Spinal cord (tissue), 10 donors: ENCODE results near the gene CCDC43. TPM values are rescaled to one million over a fixed set of nuclear protein-coding genes. Genes with fewer than 3 reads are reported as not detected.
A peak's percentile ranks its signal among the peaks of the same experiment; 100 is the strongest.

Experiments
- DNase-seq, 6 donors: peaks; one replicate each; pipeline versions ENCODE4 v3.0.0 to v3.0.0-alpha.2; 2013 to 2015; ENCODE audit warnings: low spot score in 6 of 6, low read depth in 4 of 6
- H3K27ac ChIP-seq: one replicate; pipeline ENCODE4 v1.5.1; 2013; ENCODE audit warnings: low read depth, low read length, control low read depth
- H3K27me3 ChIP-seq: one replicate; pipeline ENCODE4 v1.6.1; 2013; ENCODE audit warnings: low read length; ENCODE audit not compliant: control insufficient read depth, insufficient read depth
- H3K36me3 ChIP-seq: one replicate; pipeline ENCODE4 v1.6.1; 2013; ENCODE audit warnings: low read length; ENCODE audit not compliant: control insufficient read depth, insufficient read depth
- H3K4me1 ChIP-seq: one replicate; pipeline ENCODE4 v1.6.1; 2013; ENCODE audit warnings: low read length; ENCODE audit not compliant: control insufficient read depth, insufficient read depth
- H3K4me3 ChIP-seq: one replicate; pipeline ENCODE4 v1.5.1; 2013; ENCODE audit warnings: low read depth, low read length, control low read depth
- H3K9me3 ChIP-seq: one replicate; pipeline ENCODE4 v1.6.1; 2013; ENCODE audit warnings: low read length; ENCODE audit not compliant: control insufficient read depth, insufficient read depth
- WGBS: methylation state at CpG from one replicate; pipeline ENCODE4 v1.1.5; 2013; ENCODE audit warnings: missing lambda C conversion rate; ENCODE audit not compliant: insufficient coverage; 5-methylcytosine and 5-hydroxymethylcytosine counted together
- polyA plus RNA-seq, 2 donors: library from polyadenylated mRNA; unstranded; fragments of 120-200 nt; gene quantifications; one replicate each; pipeline ENCODE4 v1.2.1, GENCODE V29; 2013; ENCODE audit not compliant: insufficient read length in 2 of 2
- total RNA-seq, 2 donors: library from RNA; depleted of rRNA in 1 of 2; stranded (reverse); fragments of 120-200 nt in 1 of 2; fragments of >200 nt in 1 of 2; gene quantifications; one replicate each; pipeline versions ENCODE4 v1.2.3 to v1.2.4, GENCODE V29; 2013 to 2014
- donor health status: healthy.

CCDC43 gene
- total and polyA plus RNA-seq, 4 donors = 27.0 to 38.1 (median 34.2) TPM

DNA sequence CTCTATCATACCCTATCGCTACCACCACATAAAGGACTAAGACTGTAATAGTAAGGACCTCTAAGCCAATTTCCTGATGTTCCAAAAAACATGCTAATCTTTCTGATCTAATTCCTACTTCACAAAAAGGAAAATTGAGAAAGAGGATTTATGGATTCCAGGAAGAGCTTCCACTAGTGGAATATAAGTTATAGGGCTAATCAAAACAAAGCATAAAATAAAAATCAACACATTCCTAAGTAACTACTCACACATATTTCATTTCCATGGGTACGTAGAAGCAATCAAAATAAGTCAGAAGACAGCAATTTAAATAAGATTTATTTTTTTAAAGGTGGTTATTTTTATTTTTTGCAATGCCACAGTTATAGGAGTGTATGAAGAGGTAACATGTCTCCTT, 12.4 kb downstream of the CCDC43 start:
- no peak for DNase-seq
- Histone ChIP-seq H3K4me1 (no peaks in the 10 kb centered on the region), H3K27ac (no peak overlapping the region), H3K27me3 (no peaks in the 10 kb centered on the region), H3K4me3 (no peak overlapping the region), H3K36me3 (peaks cover 4% of the 10 kb centered on the region), H3K9me3 (no peaks in the 10 kb centered on the region)
- WGBS = no CpG with 5 or more reads among the region's 2 CpGs

DNA sequence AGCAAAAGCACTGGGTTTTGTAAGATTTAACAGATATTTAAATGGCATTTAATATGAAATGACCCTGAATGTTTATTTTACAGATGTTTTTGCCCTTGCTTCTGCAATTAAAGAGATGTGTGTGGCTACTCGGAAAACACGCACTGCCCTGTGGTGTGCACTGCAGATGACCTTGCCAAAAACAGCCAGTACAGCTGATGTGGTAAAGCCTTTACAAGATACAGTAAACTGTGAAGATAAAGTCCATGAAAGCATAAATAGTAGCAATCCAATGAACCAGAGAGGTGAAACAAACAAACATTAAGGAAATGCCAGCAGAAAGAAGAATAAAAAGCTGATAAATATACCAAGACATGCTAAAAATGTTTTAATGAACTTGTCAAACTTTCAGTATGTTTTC, 15.7 kb downstream of the CCDC43 start:
- H3K4me3 ChIP-seq = no peak overlapping the region
- H3K4me1 ChIP-seq = no peaks in the 10 kb centered on the region
- no peak overlapping the region for H3K27ac ChIP-seq
- 94% methylated on average over 2 of the region's 2 CpGs for WGBS
- H3K36me3 ChIP-seq = no peaks in the 10 kb centered on the region
- no peak for DNase-seq
- H3K9me3 ChIP-seq = no peaks in the 10 kb centered on the region
- no peaks in the 10 kb centered on the region for H3K27me3 ChIP-seq

- Histone ChIP-seq H3K4me1 (no peaks in the 10 kb centered on the region), H3K9me3 (no peaks in the 10 kb centered on the region), H3K27ac (no peak overlapping the region), H3K36me3 (no peaks in the 10 kb centered on the region), H3K4me3 (no peak overlapping the region), H3K27me3 (no peaks in the 10 kb centered on the region)
- peak in 3 of 6 donors; percentile 1 to 23 (median 17) for DNase-seq
These were observed 17.0 kb downstream of the CCDC43 start for GRCh38 chr17:44672479-44673093.

- no peaks in the 10 kb centered on the region for H3K4me1 ChIP-seq
- H3K27ac ChIP-seq = no peak overlapping the region
- DNase-seq = no peak
- H3K27me3 ChIP-seq = no peaks in the 10 kb centered on the region
- H3K9me3 ChIP-seq = no peaks in the 10 kb centered on the region
- H3K4me3 ChIP-seq = no peak overlapping the region
- WGBS = no CpG with 5 or more reads among the region's 1 CpG
- H3K36me3 ChIP-seq = no peaks in the 10 kb centered on the region
These were observed 23.6 kb downstream of the CCDC43 start for GRCh38 chr17:44666006-44666405.

- no CpG with 5 or more reads among the region's 1 CpG for WGBS
- DNase-seq = no peak
- Histone ChIP-seq H3K27me3 (no peaks in the 10 kb centered on the region), H3K27ac (no peak overlapping the region), H3K4me1 (no peaks in the 10 kb centered on the region), H3K4me3 (no peak overlapping the region), H3K9me3 (no peaks in the 10 kb centered on the region), H3K36me3 (no peaks in the 10 kb centered on the region)
These were observed 24.7 kb downstream of the CCDC43 start for GRCh38 chr17:44664867-44665266.

DNA sequence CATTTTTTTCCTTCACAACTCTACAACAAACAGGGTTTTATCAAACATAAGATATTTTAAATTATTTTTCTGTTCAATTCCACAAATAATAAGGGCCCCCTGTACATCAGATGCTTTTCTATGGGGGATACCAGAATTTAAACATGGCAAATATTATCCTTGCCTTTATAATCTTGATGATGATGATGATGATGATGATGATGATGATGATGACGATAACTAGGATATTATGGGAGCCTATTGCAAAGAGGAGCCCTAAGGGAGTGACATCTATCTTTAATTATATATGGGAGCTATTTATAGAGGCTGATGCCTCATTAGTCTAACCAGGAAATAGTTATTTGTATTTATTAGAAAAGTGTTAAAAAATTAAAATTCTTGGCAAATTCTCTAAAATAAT, 26.5 kb downstream of the CCDC43 start:
- Histone ChIP-seq H3K27me3 (no peaks in the 10 kb centered on the region), H3K9me3 (no peaks in the 10 kb centered on the region), H3K4me3 (no peak overlapping the region), H3K4me1 (no peaks in the 10 kb centered on the region), H3K27ac (no peak overlapping the region), H3K36me3 (no peaks in the 10 kb centered on the region)
- no peak for DNase-seq
- no CpG with 5 or more reads among the region's 1 CpG for WGBS

DNA sequence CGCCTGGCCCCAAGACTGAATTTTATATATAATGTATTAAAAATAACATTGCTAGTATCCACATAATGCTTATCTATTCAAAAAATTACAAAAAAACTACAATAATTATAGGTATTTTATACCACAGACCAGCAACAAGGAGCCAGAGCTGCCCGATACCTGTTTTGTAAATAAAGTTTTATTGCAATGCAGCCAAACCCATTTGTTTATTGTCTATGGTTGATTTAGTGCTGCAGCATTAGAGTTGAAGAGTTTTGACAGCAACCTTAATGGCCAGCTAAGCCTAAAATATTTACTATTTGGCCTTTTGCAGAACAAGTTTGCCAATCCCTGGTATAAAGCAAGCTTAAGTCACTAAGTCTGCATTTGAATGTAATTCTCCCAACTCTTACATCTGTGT, 27.7 kb downstream of the CCDC43 start:
- Histone ChIP-seq H3K27ac (no peak overlapping the region), H3K4me1 (peaks cover 3% of the 10 kb centered on the region), H3K36me3 (no peaks in the 10 kb centered on the region), H3K4me3 (no peak overlapping the region), H3K27me3 (peaks cover 10% of the 10 kb centered on the region), H3K9me3 (no peaks in the 10 kb centered on the region)
- WGBS = no CpG with 5 or more reads among the region's 2 CpGs
- no peak for DNase-seq

- WGBS = 4% methylated on average over 55 of the region's 57 CpGs
- no peaks in the 10 kb centered on the region for H3K36me3 ChIP-seq
- no peak within 1 kb of the TSS for H3K27ac ChIP-seq
- peaks cover 40% of the 10 kb centered on the region for H3K27me3 ChIP-seq
- H3K4me1 ChIP-seq = peaks cover 7% of the 10 kb centered on the region
- DNase-seq = peak in 2 of 6 donors; percentile 16 to 55
- H3K4me3 ChIP-seq = no peak within 1 kb of the TSS
- H3K9me3 ChIP-seq = peaks cover 3% of the 10 kb centered on the region
These were observed 33.4 kb downstream of the CCDC43 start, which contains the start of gene MEIOC for GRCh38 chr17:44655983-44656710. Gene MEIOC, plus strand, starts transcription at chr17:44656468. Its CDS starts 146 bp downstream, at chr17:44656614.

- Histone ChIP-seq H3K27ac (no peak overlapping the region), H3K9me3 (peaks cover 3% of the 10 kb centered on the region), H3K36me3 (no peaks in the 10 kb centered on the region), H3K4me3 (no peak overlapping the region), H3K4me1 (peaks cover 7% of the 10 kb centered on the region), H3K27me3 (peaks cover 40% of the 10 kb centered on the region)
- WGBS = no CpG with 5 or more reads among the region's 1 CpG
- no peak for DNase-seq
These were observed 35.6 kb downstream of the CCDC43 start for GRCh38 chr17:44653954-44654353.

- WGBS = 100% methylated on average over 3 of the region's 3 CpGs
- peaks cover 40% of the 10 kb centered on the region for H3K27me3 ChIP-seq
- H3K4me1 ChIP-seq = peaks cover 7% of the 10 kb centered on the region
These were observed 36.2 kb downstream of the CCDC43 start for GRCh38 chr17:44653384-44653783.

More at GRCh38 chr17:44653384-44653783, 36.2 kb downstream of the CCDC43 start:
- DNase-seq = no peak
- Histone ChIP-seq H3K9me3 (peaks cover 3% of the 10 kb centered on the region), H3K4me3 (no peak overlapping the region), H3K36me3 (no peaks in the 10 kb centered on the region), H3K27ac (no peak overlapping the region)
